Spleen (tissue), 7 donors: ENCODE data around the gene VSX1.

Source experiments
- CTCF ChIP-seq, 11 experiments: fragments of 200-600 bp in 7 of 11; fragments of 450-650 bp in 4 of 11; sonication (generic) in 4 of 11; IDR thresholded peaks in 8 of 11; conservative IDR thresholded peaks in 3 of 11; 1 replicate in 7 of 11; 2 replicates in 4 of 11; pipeline versions ENCODE4 v1.4.0 to v1.8.0; 2016 to 2021; ENCODE audit warnings: antibody characterized with exemption in 11 of 11, inconsistent platforms in 4 of 11, mild to moderate bottlenecking in 1 of 11
- POLR2A ChIP-seq, 3 donors: fragments of 450-650 bp; IDR thresholded peaks; one replicate each; pipeline ENCODE4 v1.5.1; 2017; ENCODE audit warnings: antibody characterized with exemption in 3 of 3, mild to moderate bottlenecking in 1 of 3
- POLR2AphosphoS5 ChIP-seq, 3 donors: sonication (generic); formaldehyde crosslinking; IDR thresholded peaks; one replicate each; pipeline ENCODE4 v1.5.1; 2017; ENCODE audit warnings: antibody characterized with exemption in 3 of 3
- donor health status: DM: no; HTN: no; CAD: no; lungs with moderate emphysema.
- donor health status: DM: no; HTN: no; CAD: no.
- donor health status: DM: no; HTN: no; CAD: no.

GRCh38 chr20:25040438-25040831 is 41.5 kb downstream of the VSX1 start:
- TF ChIP-seq POLR2A (IDR thresholded peaks at IDR 0.05): no peak
- TF ChIP-seq POLR2AphosphoS5 (IDR thresholded peaks at IDR 0.05): no peak
- TF ChIP-seq CTCF (IDR thresholded peaks at IDR 0.05 in 8 of 11, conservative IDR thresholded peaks at IDR 0.05 in 3 of 11): no peak
